HG02610 (cell line): ENCODE measurements around the gene ISCA1.
"Not testable (repeated sequence)": the region's sequence is repeated elsewhere in the genome, so short reads cannot be mapped to it uniquely, and the experiment has no call there.

Source experiments
- ATAC-seq: cut with Tn5 transposase; IDR thresholded peaks from one replicate; pipeline ENCODE4 v1.9.1; 2021; ENCODE audit warnings: mild to moderate bottlenecking, moderate library complexity; ENCODE audit not compliant: unreplicated experiment

The ISCA1 gene

GRCh38 chr9:86282077-86282978 is at the start of gene ISCA1:
Gene ISCA1 (minus strand): TSS chr9:86282538. CDS start chr9:86282458, 80 bp downstream.
- peak; percentile 82 for ATAC-seq

- ATAC-seq, result no peak
Observed at GRCh38 chr9:86330186-86330585, 47.8 kb upstream of the ISCA1 start.

DNA sequence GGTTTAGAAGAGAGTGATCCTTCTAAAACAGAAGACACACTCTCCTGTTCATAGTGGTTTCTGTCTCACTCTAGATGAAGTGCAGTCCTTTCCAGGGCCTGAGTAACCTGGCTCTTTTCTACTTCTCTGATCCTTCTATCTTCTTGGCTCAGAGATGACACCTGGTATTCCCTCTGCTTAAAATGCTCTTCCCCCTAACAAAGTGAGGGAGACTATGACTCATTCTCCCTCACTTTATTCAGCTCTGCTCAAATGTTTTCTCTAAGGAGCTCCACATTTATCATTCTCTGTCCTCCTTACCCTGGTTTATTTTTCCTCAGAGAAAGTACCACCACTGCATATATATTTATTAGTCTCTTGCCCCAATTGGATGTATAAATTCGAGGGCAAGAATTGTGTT is 47.3 kb upstream of the ISCA1 start:
- ATAC-seq, result no peak

DNA sequence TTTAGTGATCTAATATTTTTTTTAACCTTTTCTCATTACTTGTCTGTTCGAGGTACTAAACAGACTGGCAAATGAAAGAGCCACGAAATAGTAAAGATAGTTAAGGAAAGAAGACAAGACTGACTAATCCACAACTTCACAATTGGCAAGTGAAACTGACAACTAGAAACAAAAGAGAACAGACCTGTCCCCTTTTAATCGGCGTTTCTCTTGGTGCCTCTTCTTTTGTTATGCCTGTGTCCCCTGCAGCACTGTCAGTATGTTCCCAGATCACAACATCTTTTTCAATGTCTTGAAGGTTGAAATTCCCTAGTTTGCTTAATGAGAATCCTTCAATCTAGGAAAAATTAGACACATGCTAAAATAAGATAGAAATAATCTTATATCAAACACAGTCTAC is 45.8 kb upstream of the ISCA1 start:
- ATAC-seq, result no peak

DNA sequence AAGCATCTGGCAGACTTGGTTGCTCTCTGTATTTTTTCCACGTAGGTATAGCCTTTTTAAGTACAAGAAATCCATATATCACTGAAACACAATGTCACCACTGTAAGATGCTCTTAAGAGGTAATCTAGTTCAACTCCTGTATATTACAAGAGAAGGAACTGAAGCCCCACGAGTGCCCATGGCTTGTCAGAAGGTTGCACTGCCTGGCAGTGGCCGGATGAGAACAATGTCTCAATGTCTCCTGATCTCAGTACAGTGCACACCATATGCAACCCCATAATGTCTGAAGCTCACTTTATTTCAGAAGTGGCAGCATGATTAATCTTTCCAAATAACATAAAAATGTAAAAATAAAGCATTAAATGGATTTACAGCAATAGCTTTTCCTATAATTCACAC is 44.2 kb upstream of the ISCA1 start:
- no peak for ATAC-seq

DNA sequence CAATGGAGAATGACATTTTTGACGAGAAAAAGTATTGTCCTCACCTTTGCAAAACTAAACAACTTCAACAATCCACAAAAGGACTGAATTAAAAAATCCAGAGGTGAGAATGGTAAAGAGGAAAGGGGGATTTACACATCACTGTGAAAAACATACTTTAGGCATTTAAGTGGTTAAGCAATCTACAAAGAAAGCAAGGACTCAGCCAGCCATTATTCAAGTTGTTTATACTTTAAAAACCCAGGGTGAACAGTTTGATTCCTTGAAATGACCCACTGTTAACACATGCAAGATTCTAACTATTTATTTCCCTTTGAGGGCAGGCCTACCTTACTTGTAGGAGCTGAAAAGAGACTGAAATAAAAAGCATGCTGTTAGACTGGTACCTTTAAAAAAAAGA is 42.6 kb upstream of the ISCA1 start:
- ATAC-seq, result no peak

DNA sequence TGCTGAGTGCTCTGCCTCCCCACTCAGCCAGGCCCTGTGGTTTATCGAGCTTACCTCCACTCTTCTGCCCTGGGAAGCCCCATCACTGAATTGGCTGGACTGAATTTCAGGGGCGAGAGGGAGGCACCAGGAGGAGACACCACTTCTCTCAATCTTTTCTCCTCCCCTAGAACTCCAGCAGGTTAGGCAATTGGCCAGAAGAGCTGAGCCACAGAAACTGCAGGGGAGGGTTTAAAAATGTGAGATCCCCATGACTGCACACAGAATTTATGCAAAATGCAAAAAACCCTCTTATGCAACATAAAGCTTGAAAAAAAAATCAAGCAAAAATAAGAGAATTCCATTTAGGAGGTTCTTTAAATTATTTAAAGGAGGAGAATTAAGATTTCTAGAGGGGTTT is 42.0 kb upstream of the ISCA1 start:
- no peak for ATAC-seq

GRCh38 chr9:86322973-86323644 is 40.8 kb upstream of the ISCA1 start:
- ATAC-seq, result no peak

DNA sequence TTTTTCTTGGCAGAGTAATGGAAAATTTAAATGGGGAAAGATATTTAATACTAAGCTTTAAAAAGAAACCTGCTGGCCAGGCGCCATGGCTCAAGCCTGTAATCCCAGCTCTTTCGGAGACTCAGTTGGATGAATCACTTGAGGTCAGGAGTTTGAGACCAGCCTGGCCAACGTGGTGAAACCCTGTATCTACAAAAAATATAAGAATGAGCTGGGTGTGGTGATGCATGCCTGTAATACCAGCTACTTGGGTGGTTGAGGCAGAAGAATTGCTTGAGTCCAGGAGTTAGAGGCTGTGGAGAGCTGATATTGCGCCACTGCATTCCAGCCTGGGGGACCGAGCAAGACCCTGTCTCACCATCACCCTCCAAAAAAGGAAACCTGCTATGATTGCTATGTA is 39.0 kb upstream of the ISCA1 start:
- no peak for ATAC-seq

DNA sequence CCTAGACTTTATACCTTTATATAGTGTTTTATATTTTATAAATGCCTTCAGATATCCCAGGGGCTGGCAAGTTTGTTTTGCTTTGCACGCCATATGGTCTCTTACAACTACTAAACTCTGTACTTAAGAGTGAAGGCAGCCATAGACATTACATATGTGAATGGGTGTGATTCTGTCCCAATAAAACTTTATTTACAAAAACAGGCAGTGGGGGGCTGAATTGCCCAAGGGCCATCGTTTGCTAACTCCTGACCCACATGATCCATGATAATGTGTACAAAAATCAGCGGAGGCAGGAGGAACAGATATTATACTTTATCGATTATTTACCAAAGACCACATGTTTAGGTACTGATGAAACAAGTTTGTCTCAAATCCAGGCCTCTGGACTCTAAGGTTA is 35.8 kb upstream of the ISCA1 start:
- ATAC-seq, result no peak

DNA sequence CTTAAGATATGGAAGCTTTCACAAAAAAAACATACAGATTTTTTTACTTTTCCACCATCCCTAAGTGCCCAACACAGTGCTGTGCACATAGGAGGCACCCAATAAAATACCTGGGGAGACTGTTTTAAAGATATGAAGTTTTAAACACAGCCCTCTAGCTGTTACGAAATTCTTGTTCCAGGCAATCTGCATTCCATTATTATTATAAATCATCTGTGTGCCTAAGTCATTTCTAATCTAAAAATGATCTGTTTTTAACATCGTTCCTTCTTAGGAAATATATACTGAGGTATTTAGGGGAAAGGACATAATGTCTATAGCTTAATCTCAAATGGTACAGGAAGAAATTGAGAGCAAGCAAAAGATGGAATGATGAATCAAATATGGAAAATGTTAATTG is 32.7 kb upstream of the ISCA1 start:
- no peak for ATAC-seq

DNA sequence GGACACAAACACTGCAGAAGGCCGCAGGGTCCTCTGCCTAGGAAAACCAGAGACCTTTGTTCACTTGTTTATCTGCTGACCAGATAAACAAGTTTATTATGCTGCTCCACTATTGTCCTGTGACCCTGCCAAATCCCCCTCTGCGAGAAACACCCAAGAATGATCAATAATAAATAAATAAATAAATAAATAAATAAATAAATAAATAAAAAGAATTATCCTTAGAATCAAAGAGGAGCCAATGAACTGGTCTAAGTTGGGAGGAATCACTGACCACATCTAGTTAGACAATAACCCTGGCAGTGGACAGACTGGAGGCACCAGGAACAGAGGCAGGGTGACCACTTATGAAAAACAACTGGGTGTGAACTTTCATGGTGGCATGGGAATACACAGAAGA is 30.6 kb upstream of the ISCA1 start:
- ATAC-seq, result not testable (repeated sequence)

DNA sequence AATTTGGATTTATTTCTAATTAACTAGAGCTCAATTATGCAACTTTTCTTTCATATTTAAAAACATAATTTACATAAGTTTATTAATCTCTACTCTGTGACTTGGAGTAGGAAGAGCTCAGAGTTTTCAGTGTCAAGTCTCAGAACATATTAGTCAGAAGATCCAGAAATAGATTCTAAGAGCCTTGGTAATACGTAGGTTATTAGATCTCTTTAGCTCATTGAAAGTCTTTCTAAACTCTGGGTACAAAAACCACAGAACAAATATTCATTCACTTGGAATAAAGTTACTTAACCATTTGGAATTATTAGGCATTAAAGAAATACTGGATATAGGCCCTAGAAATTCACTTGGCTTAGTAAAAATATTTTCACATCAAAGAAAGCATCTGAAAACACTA is 26.3 kb upstream of the ISCA1 start:
- no peak for ATAC-seq

DNA sequence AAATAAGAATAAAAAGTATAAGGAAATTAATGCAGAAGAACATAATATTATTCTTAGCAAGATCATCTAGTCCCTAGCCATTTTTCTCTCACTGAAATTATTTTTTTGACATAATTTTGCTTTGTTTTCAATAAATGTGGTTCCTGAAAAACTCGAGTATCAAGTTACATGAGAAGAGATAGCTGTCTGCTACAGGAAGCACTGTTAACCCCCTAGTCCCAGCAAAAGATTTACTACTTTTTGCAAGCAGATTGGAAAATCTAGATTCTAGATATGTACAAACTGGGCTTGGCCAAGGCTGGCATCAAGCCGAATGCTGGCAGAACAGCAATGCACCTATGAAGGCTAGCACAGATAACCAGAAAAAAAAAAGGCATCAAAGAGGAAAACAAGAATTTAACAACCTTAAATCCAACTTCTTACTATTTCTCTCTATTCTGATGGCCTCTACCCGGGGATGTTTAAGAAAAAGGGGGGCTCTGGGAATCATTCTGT is 21.9 kb upstream of the ISCA1 start:
- no peak for ATAC-seq

DNA sequence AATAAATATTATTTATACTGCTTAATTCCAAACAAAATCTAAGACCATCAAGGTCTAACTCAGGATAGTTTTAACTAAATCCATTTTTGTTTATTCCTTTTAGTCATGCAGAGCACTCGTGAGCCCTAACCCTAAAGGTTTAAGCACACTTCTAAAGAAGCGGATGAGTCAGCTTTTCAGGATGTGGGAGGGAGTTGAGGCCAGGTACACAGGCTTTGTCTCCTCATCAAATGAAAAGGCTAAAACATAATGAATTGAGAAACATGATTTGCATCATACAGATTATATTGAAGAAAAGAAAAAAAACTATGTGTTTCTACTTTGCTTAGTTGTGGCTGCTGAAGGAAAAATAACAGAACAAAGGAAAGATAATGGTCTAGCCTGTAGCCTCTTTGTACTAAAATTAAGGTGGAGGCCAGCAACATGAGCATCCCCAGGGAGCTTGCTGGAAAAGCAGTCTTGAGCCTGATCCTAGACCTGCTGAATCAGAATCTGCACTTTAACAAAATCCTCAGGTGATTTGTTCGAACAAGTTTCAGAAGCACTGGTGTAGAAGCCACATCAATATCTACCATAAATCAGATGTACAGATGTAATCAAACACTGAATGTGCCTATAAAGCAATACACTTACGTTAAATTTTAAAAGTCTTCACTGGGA is 21.1 kb upstream of the ISCA1 start:
- no peak for ATAC-seq

GRCh38 chr9:86301686-86302085 is 19.3 kb upstream of the ISCA1 start:
- ATAC-seq, result no peak

- ATAC-seq, result no peak
Observed at GRCh38 chr9:86300701-86301100, 18.4 kb upstream of the ISCA1 start.

DNA sequence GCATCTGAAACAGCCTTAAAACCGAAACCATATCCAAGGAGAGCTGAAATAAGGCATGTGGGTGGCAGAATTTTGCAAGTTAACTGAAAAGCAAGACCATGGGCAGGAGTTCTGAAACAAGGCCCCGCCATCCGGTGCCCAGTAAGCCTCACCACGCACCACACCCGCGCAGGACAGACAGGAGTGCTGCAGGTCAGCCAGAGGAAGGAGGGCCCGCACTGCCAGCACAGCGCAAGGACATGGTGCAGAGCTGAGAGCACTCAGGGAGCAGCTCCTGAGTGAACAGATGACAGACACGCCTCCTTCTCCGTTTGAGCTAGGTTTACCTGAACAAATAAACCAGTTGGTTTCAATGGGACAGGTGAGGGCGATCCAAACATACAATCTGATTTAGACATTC is 16.5 kb upstream of the ISCA1 start:
- ATAC-seq, result no peak

GRCh38 chr9:86290341-86290740 is 8.0 kb upstream of the ISCA1 start:
- ATAC-seq, result not testable (repeated sequence)

GRCh38 chr9:86288499-86289198 is 6.3 kb upstream of the ISCA1 start:
- ATAC-seq, result no peak

- ATAC-seq, result no peak
Observed at GRCh38 chr9:86287013-86287412, 4.7 kb upstream of the ISCA1 start.
